Measurements from ENCODE around the gene NSMCE3.

GRCh38 chr15:29252234-29252633, 17.4 kb downstream of the NSMCE3 start:
- TF ChIP-seq CTCF (IDR thresholded peaks at IDR 0.05; ENCODE audit: insufficient read depth, low read length) (no peak), POLR2AphosphoS5 (IDR thresholded peaks at IDR 0.05; ENCODE audit: low read depth) (no peak), REST (IDR thresholded peaks at IDR 0.05; ENCODE audit: insufficient replicate concordance, low read depth) (no peak), GABPA (IDR thresholded peaks at IDR 0.05; ENCODE audit: low read depth) (no peak), SPI1 (IDR thresholded peaks at IDR 0.05; ENCODE audit: borderline replicate concordance, low read depth) (no peak)

Data from HL-60 (cell line).